GM19099 (cell line): ENCODE results near the gene PLXNC1.

Experiments
- POLR2A ChIP-seq: IDR thresholded peaks from 3 replicates; pipeline ENCODE4 v1.6.1; 2011; ENCODE audit warnings: low read depth; ENCODE audit not compliant: insufficient read length; ENCODE audit errors: extremely low read depth

PLXNC1 gene

GRCh38 chr12:94122591-94122990, 25.8 kb upstream of the PLXNC1 start:
- TF ChIP-seq POLR2A = no peak

GRCh38 chr12:94123127-94123526, 25.2 kb upstream of the PLXNC1 start:
- TF ChIP-seq POLR2A = no peak

GRCh38 chr12:94126067-94126466, 22.3 kb upstream of the PLXNC1 start:
- TF ChIP-seq POLR2A = no peak

- no peak for TF ChIP-seq POLR2A
These were observed 20.9 kb upstream of the PLXNC1 start for GRCh38 chr12:94127239-94128131.

DNA sequence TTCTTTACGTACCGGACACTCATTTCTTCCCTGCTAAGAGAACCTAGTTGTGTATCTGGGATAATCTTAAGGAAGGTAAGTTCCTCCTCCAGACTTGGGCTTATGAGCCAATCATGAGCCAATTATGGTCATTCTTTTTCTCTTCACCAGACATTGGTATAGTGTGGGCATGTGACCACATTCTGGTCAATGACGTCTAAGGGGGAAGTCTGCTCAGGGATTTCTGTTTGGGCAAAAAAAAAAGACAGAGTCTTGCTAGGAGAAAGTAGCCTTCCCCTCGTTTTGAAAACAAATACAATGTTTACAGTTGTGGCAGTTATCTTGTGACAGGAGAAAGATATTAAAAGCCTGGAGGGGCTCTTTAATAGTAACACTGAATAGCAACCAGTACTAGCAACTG, 20.1 kb upstream of the PLXNC1 start:
- TF ChIP-seq POLR2A = no peak

- TF ChIP-seq POLR2A = no peak
These were observed 14.2 kb upstream of the PLXNC1 start for GRCh38 chr12:94133964-94134795.

- no peak for TF ChIP-seq POLR2A
These were observed 12.5 kb upstream of the PLXNC1 start for GRCh38 chr12:94135896-94136295.

DNA sequence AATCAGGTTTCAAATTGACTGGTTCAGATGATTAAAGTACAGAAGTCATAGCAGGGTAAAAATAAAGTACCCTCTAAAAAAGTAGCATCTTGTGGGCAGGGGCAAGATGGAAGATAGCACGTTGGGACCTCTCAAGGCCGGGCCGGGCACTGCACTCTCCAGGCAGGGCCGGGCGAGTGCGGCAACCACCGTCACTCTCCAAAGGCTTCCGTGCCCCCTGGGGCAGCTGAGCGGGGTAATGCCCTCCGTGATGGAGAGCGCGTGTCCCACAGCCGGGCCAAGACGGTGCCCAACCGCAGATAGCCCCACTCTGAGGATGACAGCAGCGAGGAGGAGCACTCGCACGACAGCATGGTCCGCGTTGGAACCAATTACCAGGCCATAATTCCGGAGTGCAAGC, 8.6 kb upstream of the PLXNC1 start:
- TF ChIP-seq POLR2A = no peak

- TF ChIP-seq POLR2A = no peak
These were observed 7.8 kb upstream of the PLXNC1 start for GRCh38 chr12:94140556-94140955.

- TF ChIP-seq POLR2A = no peak
These were observed 7.2 kb upstream of the PLXNC1 start for GRCh38 chr12:94141004-94141764.

DNA sequence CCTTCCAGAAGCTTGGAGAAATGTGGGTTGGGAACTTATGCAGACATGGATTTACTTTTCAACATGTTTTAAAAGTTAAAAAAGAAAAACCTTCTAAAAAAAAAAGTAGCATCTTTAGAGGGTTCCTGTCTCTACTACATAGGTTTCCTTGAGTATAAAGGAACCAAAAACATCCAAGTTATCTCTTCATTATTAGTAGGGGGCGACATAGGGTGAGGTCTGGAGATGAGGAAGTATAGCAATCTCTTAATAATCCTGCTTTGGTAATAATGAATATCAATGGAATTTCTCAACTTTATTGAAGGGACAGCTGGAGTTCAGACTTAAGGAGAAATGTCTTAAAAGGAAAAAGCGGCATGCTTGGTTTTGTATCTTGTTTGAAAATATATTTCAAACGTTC, 6.5 kb upstream of the PLXNC1 start:
- TF ChIP-seq POLR2A = no peak

DNA sequence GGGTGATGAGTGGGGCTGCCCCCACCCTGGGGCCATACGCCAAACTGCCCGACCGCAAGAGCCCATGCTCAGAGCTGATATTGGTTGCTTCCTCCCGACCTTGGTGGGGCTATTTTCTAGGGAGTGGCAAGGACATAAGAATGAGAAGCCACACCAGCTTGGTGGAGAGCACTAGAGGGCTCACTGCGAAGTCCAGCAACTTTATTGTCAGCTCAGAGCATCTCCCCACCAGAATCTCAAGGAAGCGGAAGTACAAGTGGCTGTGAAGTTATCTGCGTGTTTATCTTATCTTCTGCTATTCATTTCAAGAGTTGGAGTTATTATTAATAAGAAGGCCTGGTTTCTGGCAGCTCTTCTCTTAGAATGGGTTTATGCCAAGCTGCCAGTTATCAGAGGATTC, 4.9 kb upstream of the PLXNC1 start:
- TF ChIP-seq POLR2A = no peak

DNA sequence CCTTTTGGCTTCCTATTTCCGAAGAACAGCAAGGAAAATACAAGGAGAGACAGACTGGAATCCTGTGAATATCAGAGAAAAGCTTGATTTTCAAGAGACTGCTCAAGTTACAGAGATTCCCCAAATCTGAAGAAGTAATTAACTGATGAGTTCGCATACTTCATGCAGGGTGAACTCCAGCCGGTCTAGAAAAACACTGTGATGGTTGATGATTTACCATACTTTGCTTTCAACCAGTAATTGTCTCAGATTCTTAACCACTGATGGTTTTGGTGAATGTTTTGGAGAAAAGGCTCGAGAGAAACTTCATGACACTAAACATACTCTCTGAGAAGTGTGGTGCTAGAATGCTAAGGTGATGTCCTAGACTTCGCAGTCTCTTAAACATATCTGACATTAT, 4.4 kb upstream of the PLXNC1 start:
- no peak for TF ChIP-seq POLR2A

- TF ChIP-seq POLR2A = no peak
These were observed 3.6 kb upstream of the PLXNC1 start for GRCh38 chr12:94144781-94145180.
